Activated CD4-positive, alpha-beta T cell treated with anti-CD3 and anti-CD28 coated beads for 36 hours (primary cell): ENCODE data around the gene HS1BP3. TPM values are rescaled to one million over a fixed set of nuclear protein-coding genes. Genes with fewer than 3 reads are reported as not detected.

Experiments used
- ATAC-seq: fragments of 200-7000 bp; cut with Tn5 transposase; one replicate; pipeline ENCODE4 v1.10.0; 2021; ENCODE audit warnings: mild to moderate bottlenecking, moderate library complexity
- CTCF ChIA-PET: fragments of 350-600 bp; sonication (Branson Sonifier 250); formaldehyde crosslinking; loops from one replicate; lab custom pipeline; 2021; ENCODE audit warnings: antibody characterized with exemption; lab: Charles Lee
- POLR2A ChIA-PET: fragments of 350-600 bp; sonication (Branson Sonifier 250); formaldehyde crosslinking; loops from one replicate; lab custom pipeline; 2021; ENCODE audit warnings: antibody characterized with exemption, inconsistent platforms; lab: Charles Lee
- DNase-seq: peaks from one replicate; pipeline ENCODE4 v3.0.0-alpha.2; 2020
- H3K27ac Mint-ChIP-seq: one replicate; pipeline ENCODE4 v1.8.0; 2021; ENCODE audit warnings: mixed read lengths
- H3K27me3 Mint-ChIP-seq: one replicate; pipeline ENCODE4 v1.8.0; 2021; ENCODE audit warnings: mixed read lengths
- H3K36me3 Mint-ChIP-seq: one replicate; pipeline ENCODE4 v1.8.0; 2021; ENCODE audit warnings: low read depth, mixed read lengths
- H3K4me1 Mint-ChIP-seq: one replicate; pipeline ENCODE4 v1.8.0; 2021; ENCODE audit warnings: mixed read lengths
- H3K4me3 Mint-ChIP-seq: one replicate; pipeline ENCODE4 v1.8.0; 2021; ENCODE audit warnings: mild to moderate bottlenecking, moderate library complexity, mixed read lengths
- H3K9me3 Mint-ChIP-seq: one replicate; pipeline ENCODE4 v1.8.0; 2021; ENCODE audit warnings: low read depth, mixed read lengths
- intact Hi-C, 2 experiments: fragments of 100-400 bp; cut with DNase I in 1 of 2; cut with micrococcal nuclease in 1 of 2; formaldehyde crosslinking; loops; one replicate each; pipeline versions ENCODE4 v1.14.2 to v1.15.1; 2022 to 2024; cut with DNase I, micrococcal nuclease
- total RNA-seq, 2 experiments: library from RNA; stranded (reverse); gene quantifications; one replicate each; pipeline ENCODE4 v1.2.3, GENCODE V29; 2021

The HS1BP3 gene
- total RNA-seq, 2 experiments from 2014 or later: 6.2 to 7.1 TPM

- Mint-ChIP-seq H3K9me3 (no peaks in the 10 kb centered on the region), H3K27me3 (no peaks in the 10 kb centered on the region), H3K4me3 (no peak overlapping the region), H3K27ac (no peak overlapping the region), H3K36me3 (peaks cover 2% of the 10 kb centered on the region), H3K4me1 (peaks cover 14% of the 10 kb centered on the region)
- intact Hi-C loops: loop anchor here in 1 of 2 experiments (10.0 kb wide), 1 partner anchor 511 kb away; no protein-coding TSS in a partner anchor
- ATAC-seq (no peak), DNase-seq (no peak)
- ChIA-PET CTCF (no interaction called here), POLR2A (no interaction called here)
These were observed 5.1 kb downstream of the HS1BP3 start for GRCh38 chr2:20645761-20646160.

GRCh38 chr2:20645301-20645701, 5.6 kb downstream of the HS1BP3 start:
- POLR2A ChIA-PET: no interaction called here
- peaks cover 2% of the 10 kb centered on the region for H3K36me3 Mint-ChIP-seq
- H3K9me3 Mint-ChIP-seq: no peaks in the 10 kb centered on the region
- CTCF ChIA-PET: interaction anchor here (4.1 kb wide), 1 partner anchor 205 kb away, joined by 38 read pairs; no protein-coding TSS in a partner anchor
- no peak for ATAC-seq
- peaks cover 12% of the 10 kb centered on the region for H3K4me1 Mint-ChIP-seq
- no peak for DNase-seq
- no peaks in the 10 kb centered on the region for H3K27me3 Mint-ChIP-seq
- H3K4me3 Mint-ChIP-seq: no peak overlapping the region
- no peak overlapping the region for H3K27ac Mint-ChIP-seq
- intact Hi-C loops: loop anchor here in 1 of 2 experiments (10.0 kb wide), 1 partner anchor 510 kb away; no protein-coding TSS in a partner anchor

- no peaks in the 10 kb centered on the region for H3K9me3 Mint-ChIP-seq
- CTCF ChIA-PET: interaction anchor here (1.0 to 4.1 kb wide), 10 partner anchors 10 to 335 kb away, joined by 3 to 40 read pairs (median 4); no protein-coding TSS in a partner anchor
- ATAC-seq (no peak), DNase-seq (no peak)
- intact Hi-C loops: loop anchor here in 1 of 2 experiments (5.0 to 10.0 kb wide), 2 partner anchors 402 to 509 kb away; no protein-coding TSS in a partner anchor
- POLR2A ChIA-PET: interaction anchor here (1.5 kb wide), 1 partner anchor 197 kb away, joined by 5 read pairs; the partner anchor contains the start of gene RHOB
- no peaks in the 10 kb centered on the region for H3K27me3 Mint-ChIP-seq
- H3K36me3 Mint-ChIP-seq: peaks cover 2% of the 10 kb centered on the region
- H3K4me3 Mint-ChIP-seq: no peak overlapping the region
- no peak overlapping the region for H3K27ac Mint-ChIP-seq
- no peaks in the 10 kb centered on the region for H3K4me1 Mint-ChIP-seq
These were observed 7.1 kb downstream of the HS1BP3 start for GRCh38 chr2:20643826-20644225.

GRCh38 chr2:20643060-20643459, 7.8 kb downstream of the HS1BP3 start:
- DNase-seq: no peak
- H3K4me1 Mint-ChIP-seq: no peaks in the 10 kb centered on the region
- ChIA-PET CTCF (interaction anchor here (0.7 to 4.1 kb wide), 20 partner anchors 8 to 460 kb away, joined by 3 to 40 read pairs (median 4); partner anchors contain the start of genes HS1BP3 and RHOB), POLR2A (interaction anchor here (1.5 kb wide), 1 partner anchor 196 kb away, joined by 5 read pairs; the partner anchor contains the start of gene RHOB)
- ATAC-seq: no peak
- H3K4me3 Mint-ChIP-seq: no peak overlapping the region
- no peak overlapping the region for H3K27ac Mint-ChIP-seq
- intact Hi-C loops: loop anchor here in 1 of 2 experiments (5.0 to 10.0 kb wide), 2 partner anchors 401 to 508 kb away; no protein-coding TSS in a partner anchor
- no peaks in the 10 kb centered on the region for H3K9me3 Mint-ChIP-seq
- no peaks in the 10 kb centered on the region for H3K27me3 Mint-ChIP-seq
- peaks cover 2% of the 10 kb centered on the region for H3K36me3 Mint-ChIP-seq

GRCh38 chr2:20642055-20642971, 8.6 kb downstream of the HS1BP3 start:
- Mint-ChIP-seq H3K27ac (no peak overlapping the region), H3K4me1 (no peaks in the 10 kb centered on the region), H3K27me3 (no peaks in the 10 kb centered on the region), H3K36me3 (peaks cover 2% of the 10 kb centered on the region), H3K9me3 (no peaks in the 10 kb centered on the region), H3K4me3 (no peak overlapping the region)
- DNase-seq: peak; percentile 85
- ChIA-PET CTCF (interaction anchor here (0.5 to 4.1 kb wide), 33 partner anchors 8 to 665 kb away, joined by 3 to 40 read pairs (median 3); partner anchors contain the start of genes HS1BP3 and RHOB), POLR2A (interaction anchor here (1.5 kb wide), 1 partner anchor 196 kb away, joined by 5 read pairs; the partner anchor contains the start of gene RHOB)
- intact Hi-C loops: loop anchor here (1.0 to 10.0 kb wide), 4 partner anchors 199 to 508 kb away; no protein-coding TSS in a partner anchor
- peak; percentile 99 for ATAC-seq

DNA sequence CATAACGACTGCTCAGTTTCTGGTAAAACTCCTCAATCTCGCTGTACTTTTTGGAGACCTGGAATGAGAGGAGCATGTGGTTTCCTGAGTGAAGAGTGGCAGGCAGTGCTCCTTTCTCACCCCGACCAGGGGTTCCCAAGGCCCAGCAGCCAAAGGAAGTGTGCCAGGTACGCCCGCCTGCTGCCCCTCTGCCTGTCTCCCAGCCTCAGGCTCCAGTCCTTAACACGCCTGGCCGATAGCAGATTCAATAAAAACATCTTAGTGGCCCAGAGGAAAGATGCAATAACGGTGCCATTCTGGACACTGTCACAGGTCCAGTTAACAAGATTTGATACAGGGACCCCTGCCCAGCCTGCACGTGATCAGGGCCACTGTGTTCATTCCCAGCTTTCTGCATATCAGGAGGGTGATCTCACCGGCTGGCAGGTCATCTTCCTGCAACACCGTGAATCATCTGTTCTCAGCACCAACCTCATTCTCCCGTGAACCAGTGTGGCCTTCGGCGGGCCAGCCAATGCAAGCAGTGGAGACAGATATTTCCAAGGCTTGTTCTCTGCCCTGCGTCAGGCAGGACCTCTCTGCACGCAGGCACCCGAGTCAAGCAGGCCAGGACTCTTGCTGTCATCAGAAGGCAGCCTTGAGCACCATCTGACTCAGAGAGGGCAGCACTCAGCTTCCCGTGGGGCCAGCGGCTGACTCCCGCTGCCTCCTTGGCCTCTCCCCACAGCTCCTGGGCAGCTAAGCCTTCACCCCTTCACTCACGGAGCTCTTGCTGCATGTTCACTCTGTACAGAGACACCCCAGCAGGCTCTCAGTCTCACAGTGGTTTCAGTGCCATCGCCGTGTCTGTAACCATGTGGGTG, 9.5 kb downstream of the HS1BP3 start:
- intact Hi-C loops: loop anchor here in 1 of 2 experiments (5.0 to 10.0 kb wide), 2 partner anchors 399 to 507 kb away; no protein-coding TSS in a partner anchor
- H3K36me3 Mint-ChIP-seq: peaks cover 2% of the 10 kb centered on the region
- no peak overlapping the region for H3K27ac Mint-ChIP-seq
- no peak for DNase-seq
- no peak for ATAC-seq
- ChIA-PET CTCF (interaction anchor here (0.7 to 4.1 kb wide), 19 partner anchors 9 to 664 kb away, joined by 3 to 40 read pairs (median 4); partner anchors contain the start of genes HS1BP3 and RHOB), POLR2A (no interaction called here)
- no peak overlapping the region for H3K4me3 Mint-ChIP-seq
- H3K9me3 Mint-ChIP-seq: no peaks in the 10 kb centered on the region
- no peaks in the 10 kb centered on the region for H3K27me3 Mint-ChIP-seq
- no peaks in the 10 kb centered on the region for H3K4me1 Mint-ChIP-seq

- no peak for ATAC-seq
- DNase-seq: no peak
- no peak overlapping the region for H3K27ac Mint-ChIP-seq
- POLR2A ChIA-PET: no interaction called here
- H3K36me3 Mint-ChIP-seq: peaks cover 4% of the 10 kb centered on the region
- intact Hi-C loops: loop anchor here in 1 of 2 experiments (5.0 to 10.0 kb wide), 2 partner anchors 398 to 506 kb away; no protein-coding TSS in a partner anchor
- H3K4me3 Mint-ChIP-seq: no peak overlapping the region
- CTCF ChIA-PET: interaction anchor here (0.9 to 3.4 kb wide), 8 partner anchors 13 to 324 kb away, joined by 3 to 18 read pairs (median 4); no protein-coding TSS in a partner anchor
- no peaks in the 10 kb centered on the region for H3K4me1 Mint-ChIP-seq
- no peaks in the 10 kb centered on the region for H3K27me3 Mint-ChIP-seq
- H3K9me3 Mint-ChIP-seq: no peaks in the 10 kb centered on the region
These were observed 10.3 kb downstream of the HS1BP3 start for GRCh38 chr2:20640411-20641122.

- Mint-ChIP-seq H3K36me3 (peaks cover 4% of the 10 kb centered on the region), H3K9me3 (no peaks in the 10 kb centered on the region), H3K27me3 (no peaks in the 10 kb centered on the region), H3K4me3 (no peak overlapping the region), H3K27ac (no peak overlapping the region), H3K4me1 (no peaks in the 10 kb centered on the region)
- ATAC-seq (no peak), DNase-seq (no peak)
- ChIA-PET POLR2A (no interaction called here), CTCF (interaction anchor here (0.6 to 1.3 kb wide), 2 partner anchors 228 to 356 kb away, joined by 3 to 7 read pairs; no protein-coding TSS in a partner anchor)
- intact Hi-C loops: no loop called here
These were observed 12.1 kb downstream of the HS1BP3 start for GRCh38 chr2:20638646-20639430.

DNA sequence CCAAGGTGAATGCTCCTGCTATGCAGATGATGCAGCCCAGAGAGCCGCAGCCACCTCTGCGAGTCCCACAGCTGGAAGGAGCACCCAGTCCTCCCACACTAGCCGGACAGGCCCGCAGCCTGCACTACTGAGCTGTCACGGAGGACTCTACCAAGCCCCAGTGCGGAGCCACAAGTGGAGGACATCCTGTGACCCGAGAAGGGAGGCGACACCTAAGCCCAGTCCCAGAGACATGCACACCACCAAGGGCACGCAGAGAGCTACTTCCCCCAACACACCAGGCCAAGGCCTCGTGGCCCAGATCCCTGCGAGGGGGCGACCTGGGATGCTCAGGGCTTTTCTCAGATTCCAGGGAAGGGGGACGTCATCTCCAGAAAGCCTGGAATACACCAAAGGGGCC, 12.9 kb downstream of the HS1BP3 start:
- ATAC-seq (no peak), DNase-seq (no peak)
- Mint-ChIP-seq H3K36me3 (peaks cover 4% of the 10 kb centered on the region), H3K27me3 (no peaks in the 10 kb centered on the region), H3K4me1 (no peaks in the 10 kb centered on the region), H3K9me3 (no peaks in the 10 kb centered on the region), H3K4me3 (no peak overlapping the region), H3K27ac (no peak overlapping the region)
- CTCF ChIA-PET: no interaction called here
- POLR2A ChIA-PET: no interaction called here
- intact Hi-C loops: no loop called here
